ENCODE results near the gene IFNA1.

IFNA1 gene

DNA sequence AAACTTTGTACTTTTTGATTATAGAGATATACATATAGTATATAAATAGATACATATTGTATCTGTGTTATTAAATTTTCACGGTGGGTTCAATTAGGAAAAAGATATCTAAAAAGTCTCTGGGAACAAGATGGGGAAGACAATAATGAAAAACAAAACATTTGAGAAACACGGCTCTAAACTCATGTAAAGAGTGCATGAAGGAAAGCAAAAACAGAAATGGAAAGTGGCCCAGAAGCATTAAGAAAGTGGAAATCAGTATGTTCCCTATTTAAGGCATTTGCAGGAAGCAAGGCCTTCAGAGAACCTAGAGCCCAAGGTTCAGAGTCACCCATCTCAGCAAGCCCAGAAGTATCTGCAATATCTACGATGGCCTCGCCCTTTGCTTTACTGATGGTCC lies at the start of gene IFNA1:
IFNA1 (plus strand) TSS at position 301 of the 400 bp plus-strand sequence; CDS start at position 370, 69 bp downstream.
- H3K27ac ChIP-seq (ENCODE audit: low read length) = no peak within 1 kb of the TSS
- H3K4me3 ChIP-seq (ENCODE audit: low read length in 2 of 2) = no peak within 1 kb of the TSS
- no peaks in the 10 kb centered on the region for H3K36me3 ChIP-seq (ENCODE audit: control insufficient read depth in 2 of 2, insufficient read depth in 2 of 2, low read length in 2 of 2)
- peaks cover 2 to 6% of the 10 kb centered on the region in 2 donors for H3K27me3 ChIP-seq (ENCODE audit: control insufficient read depth in 1 of 2, insufficient read depth in 2 of 2, low read length in 2 of 2)
- no peak within 1 kb of the TSS for H3K9ac ChIP-seq (ENCODE audit: low read length in 2 of 2)
- H3K9me3 ChIP-seq (ENCODE audit: control insufficient read depth in 2 of 2, low read length in 2 of 2) = no peaks in the 10 kb centered on the region
- H3K4me1 ChIP-seq (ENCODE audit: control insufficient read depth, insufficient read depth, low read length) = no peaks in the 10 kb centered on the region

DNA sequence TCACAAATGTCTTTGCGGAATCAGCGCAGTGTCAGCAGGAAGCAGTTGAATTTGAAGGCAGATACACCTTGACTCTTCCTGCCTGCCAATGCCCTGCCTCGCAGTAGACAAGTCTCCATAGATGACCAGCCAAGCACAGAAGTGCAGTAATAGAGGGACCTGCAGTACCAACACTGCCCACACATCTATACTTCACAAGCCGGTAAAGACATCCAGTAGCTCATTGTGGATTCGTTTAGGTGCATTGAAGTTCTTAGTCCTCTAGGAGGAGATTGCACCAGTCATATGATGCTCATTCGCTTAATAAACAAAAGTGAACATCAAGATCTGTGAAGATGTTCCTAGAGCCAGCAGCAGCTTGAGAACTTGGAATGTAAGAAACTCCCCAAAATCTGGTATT lies 48.0 kb upstream of the IFNA1 start:
- no peaks in the 10 kb centered on the region for H3K36me3 ChIP-seq (ENCODE audit: control insufficient read depth in 2 of 2, insufficient read depth in 2 of 2, low read length in 2 of 2)
- H3K27me3 ChIP-seq (ENCODE audit: control insufficient read depth in 1 of 2, insufficient read depth in 2 of 2, low read length in 2 of 2) = peaks cover 6 to 19% of the 10 kb centered on the region in 2 donors
- no peaks in the 10 kb centered on the region for H3K9me3 ChIP-seq (ENCODE audit: control insufficient read depth in 2 of 2, low read length in 2 of 2)
- H3K4me3 ChIP-seq (ENCODE audit: low read length in 2 of 2) = no peak overlapping the region
- H3K9ac ChIP-seq (ENCODE audit: low read length in 2 of 2) = no peak overlapping the region
- H3K4me1 ChIP-seq (ENCODE audit: control insufficient read depth, insufficient read depth, low read length) = peaks cover 6% of the 10 kb centered on the region
- no peak overlapping the region for H3K27ac ChIP-seq (ENCODE audit: low read length)

DNA sequence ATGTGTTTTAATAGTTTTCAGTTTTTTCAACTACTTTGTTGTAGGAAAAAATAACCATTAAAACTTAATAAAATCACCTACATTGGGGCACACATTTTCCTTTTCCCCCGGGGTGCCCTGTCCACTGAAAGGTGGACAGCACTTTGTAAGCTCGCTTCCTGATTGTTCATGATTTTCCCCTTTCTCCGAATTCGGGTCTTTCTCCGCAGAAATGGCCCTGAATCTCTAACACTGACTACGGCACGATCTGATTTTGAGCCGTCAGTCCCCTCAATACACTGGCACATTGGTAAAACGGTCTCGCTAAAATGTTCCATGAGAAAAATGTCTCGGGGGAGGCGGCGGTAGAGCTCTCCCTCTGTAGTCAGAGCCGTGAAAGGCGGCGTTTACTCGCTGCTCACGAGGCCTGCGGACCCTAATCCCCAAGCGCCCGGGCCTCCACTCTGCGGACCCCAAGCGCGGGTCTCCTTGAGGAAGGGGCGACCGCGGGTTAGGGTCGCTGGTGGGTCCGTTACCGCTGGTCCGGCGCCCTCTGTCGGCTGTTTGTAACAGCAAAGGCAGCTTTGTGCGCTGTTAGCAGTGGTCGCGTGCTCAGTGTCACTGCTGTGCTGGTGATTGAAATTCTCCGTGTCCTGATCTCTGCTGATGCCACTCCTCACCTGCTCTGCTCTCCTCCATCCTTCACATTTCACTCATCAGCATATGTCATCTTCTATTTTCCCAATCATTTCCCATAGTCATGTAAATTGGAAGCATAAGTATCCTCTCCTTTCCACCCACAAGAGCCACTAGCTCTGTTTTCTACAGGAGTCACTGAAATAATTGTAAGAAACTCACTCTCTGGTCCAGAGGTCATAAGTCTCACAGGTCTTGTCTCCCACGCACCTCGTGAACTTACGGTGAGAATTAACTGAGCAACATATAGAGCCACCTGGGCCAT lies 44.2 kb upstream of the IFNA1 start:
- H3K27me3 ChIP-seq (ENCODE audit: control insufficient read depth in 1 of 2, insufficient read depth in 2 of 2, low read length in 2 of 2) = peaks cover 10 to 20% of the 10 kb centered on the region in 2 donors
- H3K4me1 ChIP-seq (ENCODE audit: control insufficient read depth, insufficient read depth, low read length) = peaks cover 6% of the 10 kb centered on the region
- H3K9me3 ChIP-seq (ENCODE audit: control insufficient read depth in 2 of 2, low read length in 2 of 2) = no peaks in the 10 kb centered on the region
- peak overlapping the region in 1 of 2 donors; percentile 31 for H3K9ac ChIP-seq (ENCODE audit: low read length in 2 of 2)
- H3K4me3 ChIP-seq (ENCODE audit: low read length in 2 of 2) = peak overlapping the region; percentile 63 to 73
- no peaks in the 10 kb centered on the region for H3K36me3 ChIP-seq (ENCODE audit: control insufficient read depth in 2 of 2, insufficient read depth in 2 of 2, low read length in 2 of 2)
- no peak overlapping the region for H3K27ac ChIP-seq (ENCODE audit: low read length)

DNA sequence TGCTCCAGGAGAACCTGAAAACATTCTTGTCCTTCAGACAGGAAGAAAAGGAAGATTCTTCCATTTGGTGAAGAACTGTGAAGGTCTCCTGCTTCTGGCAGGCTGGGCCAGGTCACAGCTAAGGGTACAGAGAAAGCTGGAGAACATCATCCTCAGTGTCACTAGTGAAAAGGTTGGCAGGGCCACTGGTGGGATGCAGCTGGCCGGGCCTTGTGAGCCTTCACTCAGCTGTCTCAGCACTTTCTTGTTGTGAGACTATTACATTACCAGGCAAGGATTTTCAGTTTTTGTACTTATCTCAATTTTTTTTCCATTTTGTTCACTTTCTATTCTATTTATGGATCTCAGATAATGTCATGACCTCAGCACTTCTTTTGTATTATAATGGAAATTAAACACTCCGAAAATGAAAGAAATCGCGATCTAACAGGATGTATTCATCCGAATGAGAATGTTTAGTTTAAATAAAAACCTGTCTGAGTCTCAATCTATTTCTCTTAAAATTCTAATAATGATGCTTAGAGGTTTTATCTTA lies 41.2 kb upstream of the IFNA1 start:
- Histone ChIP-seq H3K27me3 (ENCODE audit: control insufficient read depth in 1 of 2, insufficient read depth in 2 of 2, low read length in 2 of 2) (peaks cover 20 to 32% of the 10 kb centered on the region in 2 donors), H3K9ac (ENCODE audit: low read length in 2 of 2) (no peak overlapping the region), H3K4me1 (ENCODE audit: control insufficient read depth, insufficient read depth, low read length) (peaks cover 6% of the 10 kb centered on the region), H3K36me3 (ENCODE audit: control insufficient read depth in 2 of 2, insufficient read depth in 2 of 2, low read length in 2 of 2) (no peaks in the 10 kb centered on the region), H3K9me3 (ENCODE audit: control insufficient read depth in 2 of 2, low read length in 2 of 2) (no peaks in the 10 kb centered on the region), H3K4me3 (ENCODE audit: low read length in 2 of 2) (no peak overlapping the region), H3K27ac (ENCODE audit: low read length) (no peak overlapping the region)

DNA sequence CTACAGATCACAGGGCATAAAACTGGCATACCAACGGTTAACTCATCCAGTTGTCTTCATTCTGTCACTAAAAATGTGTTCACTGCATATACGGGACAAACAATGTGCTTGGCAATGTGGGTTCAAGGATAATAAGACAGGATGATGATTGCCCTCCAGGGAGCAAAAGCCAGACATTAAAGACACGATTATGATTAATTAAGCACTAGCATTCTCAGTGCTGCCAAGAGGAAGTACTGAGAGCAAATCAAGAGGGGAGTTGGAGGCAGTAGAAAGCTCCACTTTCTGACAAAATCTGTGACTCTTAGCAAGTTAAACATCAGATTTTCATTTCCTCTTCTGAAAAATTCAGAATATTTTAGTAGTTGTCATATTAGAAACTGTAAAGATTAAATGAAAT lies 40.3 kb upstream of the IFNA1 start:
- H3K27me3 ChIP-seq (ENCODE audit: control insufficient read depth in 1 of 2, insufficient read depth in 2 of 2, low read length in 2 of 2) = peaks cover 20 to 32% of the 10 kb centered on the region in 2 donors
- H3K9me3 ChIP-seq (ENCODE audit: control insufficient read depth in 2 of 2, low read length in 2 of 2) = no peaks in the 10 kb centered on the region
- no peak overlapping the region for H3K4me3 ChIP-seq (ENCODE audit: low read length in 2 of 2)
- no peak overlapping the region for H3K27ac ChIP-seq (ENCODE audit: low read length)
- H3K36me3 ChIP-seq (ENCODE audit: control insufficient read depth in 2 of 2, insufficient read depth in 2 of 2, low read length in 2 of 2) = no peaks in the 10 kb centered on the region
- no peak overlapping the region for H3K9ac ChIP-seq (ENCODE audit: low read length in 2 of 2)
- peaks cover 6% of the 10 kb centered on the region for H3K4me1 ChIP-seq (ENCODE audit: control insufficient read depth, insufficient read depth, low read length)

DNA sequence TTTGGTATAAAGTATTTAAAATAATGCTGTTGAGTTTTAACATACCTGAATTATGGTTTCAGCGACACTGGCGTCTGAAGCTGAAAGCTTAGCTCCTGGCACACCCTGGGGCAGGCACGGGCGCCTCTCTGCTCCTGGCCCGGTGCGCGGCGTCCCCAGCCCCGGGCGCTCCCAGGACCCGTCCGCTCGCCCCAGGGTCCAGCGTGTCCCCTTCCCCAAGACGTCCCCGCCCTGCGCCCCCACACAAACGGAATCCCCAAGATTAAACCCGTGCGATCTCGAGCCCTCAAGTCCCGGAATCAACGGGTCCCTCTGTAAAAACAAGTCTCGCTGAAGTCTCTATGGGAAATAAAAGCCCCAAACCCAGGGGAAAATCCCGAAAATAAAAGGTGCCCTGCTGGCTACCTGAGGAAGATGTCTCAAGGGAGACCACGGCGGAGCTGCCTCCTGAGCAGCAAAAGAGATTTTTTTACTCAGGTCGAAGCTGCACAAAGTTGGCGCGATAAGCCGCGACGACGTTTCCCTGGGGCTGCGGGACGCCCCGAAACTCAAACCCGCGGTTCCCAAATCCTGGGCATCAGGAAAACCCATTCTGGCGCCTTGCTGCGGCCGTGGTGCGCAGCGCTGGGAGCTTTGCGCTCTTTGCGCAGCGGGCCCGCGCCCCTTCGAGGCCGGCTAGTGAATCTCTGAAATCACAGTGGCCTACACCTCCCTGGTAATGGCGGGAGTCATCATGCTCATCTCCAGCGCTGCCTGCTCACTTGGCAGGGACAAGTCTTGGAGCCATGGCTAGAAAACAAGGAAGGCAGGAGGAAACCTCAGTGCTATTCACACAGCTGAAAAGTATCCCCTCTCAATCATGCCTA lies 37.6 kb upstream of the IFNA1 start:
- Histone ChIP-seq H3K9ac (ENCODE audit: low read length in 2 of 2) (no peak overlapping the region), H3K27me3 (ENCODE audit: control insufficient read depth in 1 of 2, insufficient read depth in 2 of 2, low read length in 2 of 2) (peaks cover 17 to 20% of the 10 kb centered on the region in 2 donors), H3K36me3 (ENCODE audit: control insufficient read depth in 2 of 2, insufficient read depth in 2 of 2, low read length in 2 of 2) (no peaks in the 10 kb centered on the region), H3K4me1 (ENCODE audit: control insufficient read depth, insufficient read depth, low read length) (no peaks in the 10 kb centered on the region), H3K27ac (ENCODE audit: low read length) (no peak overlapping the region), H3K9me3 (ENCODE audit: control insufficient read depth in 2 of 2, low read length in 2 of 2) (no peaks in the 10 kb centered on the region), H3K4me3 (ENCODE audit: low read length in 2 of 2) (peak overlapping the region; percentile 58 to 59)

DNA sequence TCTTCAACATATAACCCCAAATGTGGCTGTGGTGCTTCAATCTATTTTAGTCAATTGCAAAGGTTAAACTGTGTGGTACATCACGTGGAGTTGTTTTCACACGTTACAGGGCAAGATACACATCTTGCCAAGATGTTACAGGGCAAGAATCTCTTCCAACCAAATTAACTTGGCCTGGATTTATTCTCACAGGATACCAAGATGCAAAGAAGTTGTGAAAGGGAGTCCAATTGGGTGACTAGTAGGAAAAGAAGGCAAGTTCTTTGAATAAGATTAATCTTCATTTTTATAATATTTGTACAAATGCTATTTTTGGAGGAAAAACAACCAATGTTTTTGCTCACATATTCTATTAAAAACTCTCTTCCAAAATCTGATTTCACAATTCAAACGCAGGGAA lies 36.1 kb upstream of the IFNA1 start:
- H3K27ac ChIP-seq (ENCODE audit: low read length) = no peak overlapping the region
- no peaks in the 10 kb centered on the region for H3K9me3 ChIP-seq (ENCODE audit: control insufficient read depth in 2 of 2, low read length in 2 of 2)
- H3K4me3 ChIP-seq (ENCODE audit: low read length in 2 of 2) = no peak overlapping the region
- H3K4me1 ChIP-seq (ENCODE audit: control insufficient read depth, insufficient read depth, low read length) = no peaks in the 10 kb centered on the region
- no peaks in the 10 kb centered on the region for H3K36me3 ChIP-seq (ENCODE audit: control insufficient read depth in 2 of 2, insufficient read depth in 2 of 2, low read length in 2 of 2)
- peaks cover 17 to 20% of the 10 kb centered on the region in 2 donors for H3K27me3 ChIP-seq (ENCODE audit: control insufficient read depth in 1 of 2, insufficient read depth in 2 of 2, low read length in 2 of 2)
- no peak overlapping the region for H3K9ac ChIP-seq (ENCODE audit: low read length in 2 of 2)

DNA sequence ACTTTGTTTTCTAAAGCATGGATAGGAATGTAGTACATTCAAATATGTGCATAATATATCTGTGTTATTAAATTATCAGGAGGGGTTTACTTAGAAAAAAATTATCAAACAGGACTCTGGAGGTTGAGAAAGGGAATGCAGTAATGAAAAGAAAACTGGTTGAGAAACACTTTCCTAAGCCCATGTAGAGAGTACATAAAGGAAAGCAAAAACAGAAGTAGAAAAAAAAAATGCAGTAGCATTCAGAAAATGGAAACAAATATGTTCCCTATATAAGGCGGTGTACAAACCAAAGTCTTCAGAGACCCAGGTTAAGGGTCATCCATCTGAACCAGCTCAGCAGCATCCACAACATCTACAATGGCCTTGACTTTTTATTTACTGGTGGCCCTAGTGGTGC lies 31.4 kb upstream of the IFNA1 start, which contains the start of gene IFNA8:
IFNA8 (plus strand) TSS at position 301 of the 400 bp plus-strand sequence; CDS start at position 361, 60 bp downstream.
- Histone ChIP-seq H3K4me3 (ENCODE audit: low read length in 2 of 2) (no peak within 1 kb of the TSS), H3K36me3 (ENCODE audit: control insufficient read depth in 2 of 2, insufficient read depth in 2 of 2, low read length in 2 of 2) (no peaks in the 10 kb centered on the region), H3K27ac (ENCODE audit: low read length) (no peak within 1 kb of the TSS), H3K9ac (ENCODE audit: low read length in 2 of 2) (no peak within 1 kb of the TSS), H3K9me3 (ENCODE audit: control insufficient read depth in 2 of 2, low read length in 2 of 2) (no peaks in the 10 kb centered on the region), H3K27me3 (ENCODE audit: control insufficient read depth in 1 of 2, insufficient read depth in 2 of 2, low read length in 2 of 2) (peaks cover 0 to 2% of the 10 kb centered on the region in 2 donors), H3K4me1 (ENCODE audit: control insufficient read depth, insufficient read depth, low read length) (no peaks in the 10 kb centered on the region)

DNA sequence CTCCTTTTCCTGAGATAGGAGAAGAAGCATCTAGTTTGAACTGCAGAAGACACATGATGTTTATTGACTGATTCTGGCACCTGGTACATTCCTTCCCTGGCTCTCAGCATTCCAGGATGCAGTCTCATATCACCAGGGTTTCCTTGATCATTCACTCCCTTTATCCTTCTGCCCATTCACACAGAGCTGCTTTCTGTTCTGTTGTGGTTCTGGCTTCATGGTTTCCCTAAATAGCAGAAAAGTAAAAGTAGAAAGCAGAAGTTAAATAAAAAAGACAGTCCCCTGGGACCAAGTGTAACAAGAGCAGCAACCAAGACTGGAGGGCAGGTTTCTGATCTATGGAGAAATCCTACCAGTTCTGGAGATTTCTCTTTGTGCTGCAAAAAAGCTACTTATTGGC lies 28.1 kb upstream of the IFNA1 start:
- Histone ChIP-seq H3K27ac (ENCODE audit: low read length) (no peak overlapping the region), H3K9ac (ENCODE audit: low read length in 2 of 2) (no peak overlapping the region), H3K27me3 (ENCODE audit: control insufficient read depth in 1 of 2, insufficient read depth in 2 of 2, low read length in 2 of 2) (peaks cover 0 to 2% of the 10 kb centered on the region in 2 donors), H3K36me3 (ENCODE audit: control insufficient read depth in 2 of 2, insufficient read depth in 2 of 2, low read length in 2 of 2) (no peaks in the 10 kb centered on the region), H3K9me3 (ENCODE audit: control insufficient read depth in 2 of 2, low read length in 2 of 2) (no peaks in the 10 kb centered on the region), H3K4me3 (ENCODE audit: low read length in 2 of 2) (no peak overlapping the region), H3K4me1 (ENCODE audit: control insufficient read depth, insufficient read depth, low read length) (no peaks in the 10 kb centered on the region)

DNA sequence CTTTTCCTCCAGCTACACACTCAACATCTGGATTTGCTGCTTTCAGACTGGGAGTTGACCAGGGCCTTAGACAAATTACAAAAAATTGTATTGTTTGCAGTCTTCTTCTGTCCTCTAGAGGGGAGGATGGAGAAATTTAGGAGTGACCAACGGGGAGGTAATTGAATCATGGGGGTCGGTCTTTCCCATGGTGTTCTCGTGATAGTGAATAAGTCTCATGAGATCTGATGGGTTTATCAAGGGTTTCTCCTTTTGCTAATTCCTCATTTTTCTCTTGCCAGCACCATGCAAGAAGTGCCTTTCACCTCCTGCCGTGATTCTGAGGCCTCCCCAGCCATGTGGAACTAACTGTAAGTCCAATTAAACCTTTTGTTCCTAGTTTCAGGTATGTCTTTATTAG lies 27.1 kb upstream of the IFNA1 start:
- Histone ChIP-seq H3K27me3 (ENCODE audit: control insufficient read depth in 1 of 2, insufficient read depth in 2 of 2, low read length in 2 of 2) (peaks cover 0 to 2% of the 10 kb centered on the region in 2 donors), H3K9me3 (ENCODE audit: control insufficient read depth in 2 of 2, low read length in 2 of 2) (no peaks in the 10 kb centered on the region), H3K9ac (ENCODE audit: low read length in 2 of 2) (no peak overlapping the region), H3K4me3 (ENCODE audit: low read length in 2 of 2) (no peak overlapping the region), H3K27ac (ENCODE audit: low read length) (no peak overlapping the region), H3K36me3 (ENCODE audit: control insufficient read depth in 2 of 2, insufficient read depth in 2 of 2, low read length in 2 of 2) (no peaks in the 10 kb centered on the region), H3K4me1 (ENCODE audit: control insufficient read depth, insufficient read depth, low read length) (no peaks in the 10 kb centered on the region)
